Caki2 (cell line): ENCODE results near the gene NACA. TPM values are rescaled to one million over a fixed set of nuclear protein-coding genes. Genes with fewer than 3 reads are reported as not detected.
"Not testable (repeated sequence)": the region's sequence is repeated elsewhere in the genome, so short reads cannot be mapped to it uniquely, and the experiment has no call there.

ENCODE experiments used
- DNase-seq: peaks from one replicate; pipeline ENCODE4 v3.0.0-alpha.2; 2015; ENCODE audit warnings: low read depth
- in situ Hi-C: cut with HindIII; loops from 2 replicates; pipeline ENCODE4 v1.10.0; 2016; ENCODE audit warnings: low sequenced_read_pairs, low pct_unique_long_range_greater_than_20kb, mixed read lengths
- total RNA-seq: library from RNA; depleted of rRNA; stranded (reverse); fragments of >200 nt; shearing (Covaris generic); gene quantifications from 2 replicates; pipeline ENCODE4 v1.2.3, GENCODE V29; 2014; ENCODE audit warnings: low replicate concordance; rRNA removed

Gene NACA
- 1,884 and 1,928 TPM in 2 replicates for total RNA-seq

GRCh38 chr12:56724972-56725722 is at the start of gene NACA:
Gene NACA, minus strand, starts transcription at chr12:56725299. Its CDS starts 778 bp downstream, at chr12:56724521.
- DNase-seq: peak; percentile 96
- in situ Hi-C loops: no loop called here

- no peak for DNase-seq
- in situ Hi-C loops: no loop called here
Measured at GRCh38 chr12:56773113-56773512, 48.0 kb upstream of the NACA start.

GRCh38 chr12:56772625-56773024 is 47.5 kb upstream of the NACA start:
- no peak for DNase-seq
- in situ Hi-C loops: no loop called here

- no peak for DNase-seq
- in situ Hi-C loops: no loop called here
Measured at GRCh38 chr12:56769868-56770267, 44.8 kb upstream of the NACA start.

- in situ Hi-C loops: no loop called here
- no peak for DNase-seq
Measured at GRCh38 chr12:56768424-56768823, 43.3 kb upstream of the NACA start.

GRCh38 chr12:56766535-56766934 is 41.4 kb upstream of the NACA start:
- in situ Hi-C loops: no loop called here
- no peak for DNase-seq

- no peak for DNase-seq
- in situ Hi-C loops: no loop called here
Measured at GRCh38 chr12:56763753-56764657, 38.9 kb upstream of the NACA start.

- no peak for DNase-seq
- in situ Hi-C loops: no loop called here
Measured at GRCh38 chr12:56761812-56762211, 36.7 kb upstream of the NACA start.

GRCh38 chr12:56760460-56760859 is 35.4 kb upstream of the NACA start:
- DNase-seq: no peak
- in situ Hi-C loops: no loop called here

- in situ Hi-C loops: no loop called here
- no peak for DNase-seq
Measured at GRCh38 chr12:56759263-56759908, 34.3 kb upstream of the NACA start.

GRCh38 chr12:56758728-56759262 is 33.7 kb upstream of the NACA start:
- in situ Hi-C loops: no loop called here

GRCh38 chr12:56757971-56758370 is 32.9 kb upstream of the NACA start:
- DNase-seq, in situ Hi-C loops: not testable (repeated sequence)

More at GRCh38 chr12:56758728-56759262, 33.7 kb upstream of the NACA start:
- peak; percentile 12 for DNase-seq

- in situ Hi-C loops: no loop called here
Measured at GRCh38 chr12:56753566-56753965, 28.5 kb upstream of the NACA start.

GRCh38 chr12:56751712-56752598 is 26.9 kb upstream of the NACA start, which contains the start of gene PRIM1:
Gene PRIM1, minus strand, starts transcription at chr12:56752323. Its CDS starts 25 bp downstream, at chr12:56752298.
- in situ Hi-C loops: no loop called here

More at GRCh38 chr12:56753566-56753965, 28.5 kb upstream of the NACA start:
- DNase-seq: no peak

GRCh38 chr12:56750596-56750995 is 25.5 kb upstream of the NACA start:
- in situ Hi-C loops, DNase-seq: not testable (repeated sequence)

More at GRCh38 chr12:56751712-56752598, 26.9 kb upstream of the NACA start, which contains the start of gene PRIM1:
- peak; percentile 91 for DNase-seq

GRCh38 chr12:56749853-56750252 is 24.8 kb upstream of the NACA start:
- in situ Hi-C loops: no loop called here
- DNase-seq: no peak

- DNase-seq: no peak
- in situ Hi-C loops: no loop called here
Measured at GRCh38 chr12:56749359-56749758, 24.3 kb upstream of the NACA start.
